ENCODE results near the gene INPP4B. TPM values are rescaled to one million over a fixed set of nuclear protein-coding genes. Genes with fewer than 3 reads are reported as not detected.

The INPP4B gene
- total and polyA plus RNA-seq, 3 experiments from 2014 or later, result 50.3 to 52.6 (median 52.6) TPM

DNA sequence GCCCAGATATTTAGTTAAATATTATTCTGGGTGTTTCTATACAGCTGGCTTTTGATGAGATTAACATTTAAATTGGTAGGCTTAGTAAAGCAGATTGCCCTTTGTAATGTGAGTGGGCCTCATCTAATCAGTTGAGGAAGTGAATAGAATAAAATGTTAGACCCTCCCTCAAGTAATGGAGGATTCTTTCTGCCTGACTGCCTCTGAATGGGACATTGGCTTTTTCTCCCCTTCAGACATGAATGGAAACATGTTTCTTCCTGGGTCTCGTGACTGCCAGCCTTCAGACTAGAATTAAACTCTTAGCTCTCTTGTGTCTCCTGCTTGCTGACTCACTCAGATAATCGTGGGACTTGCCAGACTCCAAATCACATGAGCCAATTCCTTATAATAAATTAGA is 266.7 kb downstream of the INPP4B start:
- CTCF ChIA-PET, result no interaction called here
- H3K27me3 ChIP-seq (ENCODE audit: insufficient read depth, low read length, poor library complexity, severe bottlenecking), result no peaks in the 10 kb centered on the region
- POLR2A ChIA-PET, result no interaction called here
- no peaks in the 10 kb centered on the region for H3K36me3 ChIP-seq (ENCODE audit: insufficient read depth, low read length)
- peaks cover 5% of the 10 kb centered on the region for H3K4me1 ChIP-seq (ENCODE audit: insufficient read depth, low read length)
- no peak for DNase-seq
- H3K4me1 Mint-ChIP-seq, result peaks cover 1 to 6% (median 5%) of the 10 kb centered on the region in 3 donors
- H3K27ac ChIP-seq (ENCODE audit: low read depth, low read length), result no peak overlapping the region
- H3K9me3 Mint-ChIP-seq, result no peaks in the 10 kb centered on the region
- no peaks in the 10 kb centered on the region for H3K27me3 Mint-ChIP-seq
- no peak overlapping the region for H3K4me3 Mint-ChIP-seq
- H3K36me3 Mint-ChIP-seq, result peaks cover 8 to 13% (median 8%) of the 10 kb centered on the region in 3 donors
- H3K9me3 ChIP-seq (ENCODE audit: low read length), result no peaks in the 10 kb centered on the region
- H3K27ac Mint-ChIP-seq, result peak overlapping the region in 1 of 8 donors; percentile 25
- no peak overlapping the region for H3K4me3 ChIP-seq (ENCODE audit: low read length)

DNA sequence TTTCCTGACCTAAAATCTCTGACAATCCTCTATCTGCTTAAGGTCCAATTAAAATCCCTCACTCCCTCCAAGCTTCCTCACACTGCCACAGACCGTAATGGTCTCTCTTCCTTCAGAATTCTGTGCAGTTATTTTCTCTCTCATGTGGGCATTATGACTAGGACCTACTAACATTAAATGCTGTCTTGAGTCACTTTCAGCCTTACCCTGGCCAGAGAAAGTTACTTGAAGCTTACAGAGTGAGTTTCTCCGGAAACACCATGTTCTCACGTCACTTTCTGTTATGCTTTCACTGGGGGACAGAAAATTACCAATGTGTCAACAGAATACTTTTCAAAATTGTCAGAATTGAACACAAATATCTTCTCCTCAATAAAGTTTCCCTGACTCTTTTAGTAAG is 271.8 kb downstream of the INPP4B start:
- no peaks in the 10 kb centered on the region for H3K9me3 Mint-ChIP-seq
- H3K36me3 Mint-ChIP-seq, result peaks cover 0 to 8% (median 2%) of the 10 kb centered on the region in 3 donors
- peak overlapping the region in 4 of 7 donors; percentile 21 to 44 (median 31) for H3K4me3 Mint-ChIP-seq
- peak overlapping the region in 7 of 8 donors; percentile 9 to 87 (median 34) for H3K27ac Mint-ChIP-seq
- Histone ChIP-seq H3K36me3 (ENCODE audit: insufficient read depth, low read length) (no peaks in the 10 kb centered on the region), H3K27ac (ENCODE audit: low read depth, low read length) (no peak overlapping the region), H3K4me3 (ENCODE audit: low read length) (no peak overlapping the region), H3K9me3 (ENCODE audit: low read length) (no peaks in the 10 kb centered on the region), H3K4me1 (ENCODE audit: insufficient read depth, low read length) (peaks cover 22% of the 10 kb centered on the region), H3K27me3 (ENCODE audit: insufficient read depth, low read length, poor library complexity, severe bottlenecking) (no peaks in the 10 kb centered on the region)
- no peaks in the 10 kb centered on the region for H3K27me3 Mint-ChIP-seq
- peaks cover 15 to 32% (median 30%) of the 10 kb centered on the region in 3 donors for H3K4me1 Mint-ChIP-seq
- DNase-seq, result no peak
- ChIA-PET POLR2A (no interaction called here), CTCF (interaction anchor here (1.3 kb wide), 1 partner anchor 221 kb away, joined by 4 read pairs; no protein-coding TSS in a partner anchor)

DNA sequence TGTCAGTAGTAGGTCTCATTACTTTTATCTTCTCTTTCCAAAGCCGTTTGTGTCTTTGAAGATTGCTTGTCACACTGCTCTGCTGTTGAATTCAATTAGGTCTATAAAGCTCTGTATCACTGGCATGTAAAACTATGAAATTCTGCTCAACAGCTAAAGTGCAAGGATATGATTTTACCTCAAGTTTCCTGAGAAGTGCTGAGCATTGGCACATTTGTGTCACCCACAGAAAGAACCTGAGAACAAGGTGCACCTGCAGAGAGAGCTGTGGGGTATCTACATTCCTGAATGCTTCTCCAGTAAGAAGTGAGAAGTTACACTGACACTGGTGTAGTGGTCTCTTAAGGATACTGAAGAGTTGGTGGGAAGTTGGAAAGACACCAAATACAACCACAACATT is 274.0 kb downstream of the INPP4B start:
- Mint-ChIP-seq H3K4me3 (peak overlapping the region in 1 of 7 donors; percentile 33), H3K9me3 (no peaks in the 10 kb centered on the region), H3K27ac (peak overlapping the region in 4 of 8 donors; percentile 4 to 58 (median 7)), H3K27me3 (no peaks in the 10 kb centered on the region), H3K4me1 (peaks cover 24 to 51% (median 46%) of the 10 kb centered on the region in 3 donors), H3K36me3 (peaks cover 0 to 3% (median 2%) of the 10 kb centered on the region in 3 donors)
- POLR2A ChIA-PET, result no interaction called here
- H3K9me3 ChIP-seq (ENCODE audit: low read length), result no peaks in the 10 kb centered on the region
- H3K27me3 ChIP-seq (ENCODE audit: insufficient read depth, low read length, poor library complexity, severe bottlenecking), result no peaks in the 10 kb centered on the region
- CTCF ChIA-PET, result no interaction called here
- no peak overlapping the region for H3K27ac ChIP-seq (ENCODE audit: low read depth, low read length)
- peak overlapping the region; percentile 2 for H3K4me3 ChIP-seq (ENCODE audit: low read length)
- peaks cover 39% of the 10 kb centered on the region for H3K4me1 ChIP-seq (ENCODE audit: insufficient read depth, low read length)
- no peak for DNase-seq
- no peaks in the 10 kb centered on the region for H3K36me3 ChIP-seq (ENCODE audit: insufficient read depth, low read length)

DNA sequence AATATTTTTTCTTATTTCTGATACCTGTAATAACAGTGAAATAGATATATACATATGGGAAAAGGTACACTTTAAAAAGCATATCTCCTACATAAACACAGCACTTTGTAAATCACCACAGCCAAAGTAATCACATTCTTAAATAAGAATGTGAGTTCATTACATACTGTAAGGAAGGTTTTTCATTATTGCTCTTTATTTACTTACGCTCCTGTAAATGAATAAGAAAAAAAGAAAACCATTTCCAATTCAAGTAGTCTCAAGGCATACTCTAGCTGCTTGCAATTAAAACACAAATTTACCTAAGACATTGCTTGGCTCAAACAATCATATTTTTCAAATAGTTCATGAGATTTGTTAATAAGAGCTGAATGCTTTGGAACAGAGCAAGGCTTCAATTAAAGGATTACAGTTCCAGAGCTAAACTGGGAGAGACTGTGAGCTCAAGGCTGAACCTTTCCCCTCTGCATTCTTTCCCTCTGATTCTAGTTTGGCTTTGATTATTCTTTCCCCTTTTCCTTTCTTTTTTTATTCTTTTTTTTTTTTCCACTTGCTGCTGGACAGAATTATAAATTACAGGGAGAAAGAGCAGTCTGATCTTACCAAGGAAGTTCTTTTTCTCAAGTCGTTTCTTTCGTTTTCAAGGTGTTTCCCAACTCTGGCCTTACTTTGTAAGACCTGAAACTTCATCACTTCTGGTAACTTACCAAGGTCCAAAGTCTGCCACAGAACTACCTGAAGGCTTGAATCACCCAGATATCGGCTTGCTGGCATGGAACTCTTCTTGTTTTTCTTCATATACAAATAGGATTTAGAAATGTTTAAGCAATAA is 278.3 kb downstream of the INPP4B start:
- no peaks in the 10 kb centered on the region for H3K27me3 Mint-ChIP-seq

DNA sequence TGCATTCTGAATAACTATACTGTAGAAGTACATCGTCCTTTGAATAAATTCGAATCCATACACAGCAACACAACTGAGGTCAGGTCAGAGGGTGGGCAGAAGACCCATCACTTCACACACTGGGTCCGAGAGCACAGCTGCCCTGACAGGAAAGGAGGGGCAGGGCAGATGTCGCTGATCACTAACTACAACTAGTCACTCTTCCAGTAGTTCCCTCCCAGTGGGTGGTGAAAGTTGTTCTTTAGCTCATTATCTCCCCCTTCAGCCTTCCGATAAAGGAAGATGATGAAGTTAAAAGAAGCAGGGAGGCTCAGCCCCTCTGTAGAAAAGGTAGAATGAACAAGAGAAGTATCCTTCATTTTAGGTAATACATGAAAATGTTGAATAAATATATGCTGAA is 278.9 kb downstream of the INPP4B start:
- Histone ChIP-seq H3K4me3 (ENCODE audit: low read length) (peak overlapping the region; percentile 57), H3K4me1 (ENCODE audit: insufficient read depth, low read length) (peaks cover 65% of the 10 kb centered on the region), H3K27ac (ENCODE audit: low read depth, low read length) (peak overlapping the region; percentile 60), H3K9me3 (ENCODE audit: low read length) (no peaks in the 10 kb centered on the region), H3K36me3 (ENCODE audit: insufficient read depth, low read length) (no peaks in the 10 kb centered on the region), H3K27me3 (ENCODE audit: insufficient read depth, low read length, poor library complexity, severe bottlenecking) (no peaks in the 10 kb centered on the region)
- no peaks in the 10 kb centered on the region for H3K27me3 Mint-ChIP-seq
- peaks cover 42 to 65% (median 65%) of the 10 kb centered on the region in 3 donors for H3K4me1 Mint-ChIP-seq
- POLR2A ChIA-PET, result interaction anchor here (0.8 to 1.6 kb wide), 3 partner anchors 14 to 160 kb away, joined by 3 to 8 read pairs (median 3); no protein-coding TSS in a partner anchor
- peaks cover 0 to 9% (median 0%) of the 10 kb centered on the region in 3 donors for H3K36me3 Mint-ChIP-seq
- peak overlapping the region; percentile 78 to 99 (median 85) for H3K4me3 Mint-ChIP-seq
- H3K9me3 Mint-ChIP-seq, result no peaks in the 10 kb centered on the region
- peak; percentile 6 to 64 (median 29) for DNase-seq
- CTCF ChIA-PET, result interaction anchor here (0.7 to 4.0 kb wide), 10 partner anchors 9 to 439 kb away, joined by 3 to 23 read pairs (median 3); no protein-coding TSS in a partner anchor
- peak overlapping the region; percentile 83 to 98 (median 92) for H3K27ac Mint-ChIP-seq

More for the DNA sequence above, 278.3 kb downstream of the INPP4B start:
- H3K4me3 ChIP-seq (ENCODE audit: low read length), result peak overlapping the region; percentile 57
- no peaks in the 10 kb centered on the region for H3K9me3 Mint-ChIP-seq
- H3K27me3 ChIP-seq (ENCODE audit: insufficient read depth, low read length, poor library complexity, severe bottlenecking), result no peaks in the 10 kb centered on the region
- H3K36me3 Mint-ChIP-seq, result peaks cover 0 to 9% (median 0%) of the 10 kb centered on the region in 3 donors
- H3K36me3 ChIP-seq (ENCODE audit: insufficient read depth, low read length), result no peaks in the 10 kb centered on the region
- H3K4me3 Mint-ChIP-seq, result peak overlapping the region; percentile 78 to 99 (median 85)
- H3K9me3 ChIP-seq (ENCODE audit: low read length), result no peaks in the 10 kb centered on the region
- H3K4me1 Mint-ChIP-seq, result peaks cover 42 to 70% (median 66%) of the 10 kb centered on the region in 3 donors
- ChIA-PET POLR2A (interaction anchor here (1.1 to 1.6 kb wide), 2 partner anchors 136 to 161 kb away, joined by 3 to 8 read pairs; no protein-coding TSS in a partner anchor), CTCF (interaction anchor here (0.7 to 4.0 kb wide), 11 partner anchors 8 to 439 kb away, joined by 3 to 23 read pairs (median 3); no protein-coding TSS in a partner anchor)
- no peak for DNase-seq
- H3K27ac ChIP-seq (ENCODE audit: low read depth, low read length), result peak overlapping the region; percentile 38
- peaks cover 68% of the 10 kb centered on the region for H3K4me1 ChIP-seq (ENCODE audit: insufficient read depth, low read length)
- H3K27ac Mint-ChIP-seq, result peak overlapping the region; percentile 83 to 98 (median 92)

DNA sequence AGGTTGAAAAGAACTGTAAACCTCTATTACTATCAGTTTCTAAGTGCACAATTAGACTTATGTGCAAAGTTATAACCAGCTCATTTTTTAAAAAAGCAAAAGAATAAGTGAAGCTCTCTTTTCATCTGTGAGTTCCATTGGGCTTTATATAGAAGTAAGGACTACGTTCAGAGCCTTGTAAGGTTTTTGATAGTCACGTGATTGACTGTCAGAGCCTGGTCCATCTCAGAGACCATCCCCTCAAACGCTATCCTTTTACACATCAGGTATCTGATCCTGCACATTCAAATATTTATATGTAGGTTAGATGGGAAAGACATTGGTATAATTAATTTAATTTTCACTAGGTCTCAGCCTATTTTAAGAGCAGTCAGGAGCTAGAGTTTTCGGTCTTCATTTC is 279.3 kb downstream of the INPP4B start:
- H3K4me1 Mint-ChIP-seq, result peaks cover 39 to 63% (median 61%) of the 10 kb centered on the region in 3 donors
- H3K4me1 ChIP-seq (ENCODE audit: insufficient read depth, low read length), result peaks cover 65% of the 10 kb centered on the region
- DNase-seq, result no peak
- peak overlapping the region; percentile 78 to 99 (median 85) for H3K4me3 Mint-ChIP-seq
- H3K27me3 ChIP-seq (ENCODE audit: insufficient read depth, low read length, poor library complexity, severe bottlenecking), result no peaks in the 10 kb centered on the region
- H3K9me3 ChIP-seq (ENCODE audit: low read length), result no peaks in the 10 kb centered on the region
- H3K9me3 Mint-ChIP-seq, result no peaks in the 10 kb centered on the region
- no peaks in the 10 kb centered on the region for H3K27me3 Mint-ChIP-seq
- ChIA-PET POLR2A (interaction anchor here (0.8 to 1.6 kb wide), 4 partner anchors 14 to 187 kb away, joined by 3 to 8 read pairs (median 3); no protein-coding TSS in a partner anchor), CTCF (interaction anchor here (0.7 to 4.0 kb wide), 10 partner anchors 8 to 438 kb away, joined by 3 to 23 read pairs (median 3); no protein-coding TSS in a partner anchor)
- peaks cover 0 to 9% (median 0%) of the 10 kb centered on the region in 3 donors for H3K36me3 Mint-ChIP-seq
- H3K4me3 ChIP-seq (ENCODE audit: low read length), result peak overlapping the region; percentile 57
- peak overlapping the region; percentile 60 for H3K27ac ChIP-seq (ENCODE audit: low read depth, low read length)
- H3K36me3 ChIP-seq (ENCODE audit: insufficient read depth, low read length), result no peaks in the 10 kb centered on the region
- peak overlapping the region; percentile 83 to 98 (median 92) for H3K27ac Mint-ChIP-seq

DNA sequence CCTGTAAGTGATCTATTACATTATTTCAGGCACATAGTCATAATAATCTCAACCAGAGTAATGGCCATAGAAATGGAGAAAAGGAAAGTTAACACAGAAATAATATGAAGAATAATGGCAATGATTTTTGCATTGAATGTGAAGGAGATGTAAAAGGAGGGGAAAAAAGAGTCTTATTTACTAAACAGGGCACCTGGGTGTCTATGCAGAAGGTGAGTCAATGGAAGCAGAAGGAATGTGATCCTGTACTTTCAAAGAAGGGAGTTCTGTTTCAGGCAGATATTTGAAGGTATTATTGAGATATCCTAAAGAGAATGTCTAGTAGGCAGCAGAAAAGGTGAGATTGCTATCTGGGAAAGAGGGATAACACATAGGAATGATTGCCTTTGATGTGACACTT is 279.9 kb downstream of the INPP4B start:
- Histone ChIP-seq H3K9me3 (ENCODE audit: low read length) (no peaks in the 10 kb centered on the region), H3K4me3 (ENCODE audit: low read length) (peak overlapping the region; percentile 57), H3K4me1 (ENCODE audit: insufficient read depth, low read length) (peaks cover 62% of the 10 kb centered on the region), H3K36me3 (ENCODE audit: insufficient read depth, low read length) (no peaks in the 10 kb centered on the region), H3K27me3 (ENCODE audit: insufficient read depth, low read length, poor library complexity, severe bottlenecking) (no peaks in the 10 kb centered on the region), H3K27ac (ENCODE audit: low read depth, low read length) (peak overlapping the region; percentile 60)
- peak overlapping the region; percentile 78 to 99 (median 85) for H3K4me3 Mint-ChIP-seq
- peak overlapping the region; percentile 83 to 97 (median 92) for H3K27ac Mint-ChIP-seq
- no peak for DNase-seq
- POLR2A ChIA-PET, result interaction anchor here (0.8 to 1.6 kb wide), 3 partner anchors 13 to 187 kb away, joined by 3 to 8 read pairs (median 3); no protein-coding TSS in a partner anchor
- CTCF ChIA-PET, result interaction anchor here (1.3 to 4.0 kb wide), 3 partner anchors 153 to 214 kb away, joined by 3 to 23 read pairs (median 11); no protein-coding TSS in a partner anchor
- no peaks in the 10 kb centered on the region for H3K9me3 Mint-ChIP-seq
- peaks cover 0 to 9% (median 0%) of the 10 kb centered on the region in 3 donors for H3K36me3 Mint-ChIP-seq
- H3K27me3 Mint-ChIP-seq, result no peaks in the 10 kb centered on the region
- peaks cover 39 to 62% (median 61%) of the 10 kb centered on the region in 3 donors for H3K4me1 Mint-ChIP-seq
